Measurements from ENCODE around the gene PCDHA4.
"Not testable (repeated sequence)": the region's sequence is repeated elsewhere in the genome, so short reads cannot be mapped to it uniquely, and the experiment has no call there.

Gene PCDHA4

GRCh38 chr5:140806834-140807775 is at the start of gene PCDHA4:
TSS of gene PCDHA4 (plus strand) at chr5:140807068.
- peak; percentile 32 to 79 for DNase-seq

- DNase-seq, result no peak
These were observed 42.5 kb upstream of the PCDHA4 start for GRCh38 chr5:140764177-140764973.

GRCh38 chr5:140767444-140767843 is 39.4 kb upstream of the PCDHA4 start:
- no peak for DNase-seq

GRCh38 chr5:140780512-140780911 is 26.4 kb upstream of the PCDHA4 start:
- DNase-seq, result no peak

GRCh38 chr5:140785905-140786686 is 20.8 kb upstream of the PCDHA4 start, which contains the start of gene PCDHA1:
TSS of gene PCDHA1 (plus strand) at chr5:140786140.
- no peak for DNase-seq

- not testable (repeated sequence) for DNase-seq
These were observed 19.4 kb upstream of the PCDHA4 start for GRCh38 chr5:140787422-140787821.

- DNase-seq, result not testable (repeated sequence)
These were observed 18.9 kb upstream of the PCDHA4 start for GRCh38 chr5:140787849-140788504.

GRCh38 chr5:140791089-140791488 is 15.8 kb upstream of the PCDHA4 start:
- no peak for DNase-seq

- no peak for DNase-seq
These were observed 12.1 kb upstream of the PCDHA4 start, which contains the start of gene PCDHA2 for GRCh38 chr5:140794595-140795258. TSS of gene PCDHA2 (plus strand) at chr5:140794852.

- no peak for DNase-seq
These were observed 11.6 kb upstream of the PCDHA4 start for GRCh38 chr5:140795259-140795641.

GRCh38 chr5:140796072-140796717 is 10.7 kb upstream of the PCDHA4 start:
- not testable (repeated sequence) for DNase-seq

GRCh38 chr5:140796718-140797095 is 10.2 kb upstream of the PCDHA4 start:
- no peak for DNase-seq

GRCh38 chr5:140800816-140801493 is 5.9 kb upstream of the PCDHA4 start, which contains the start of gene PCDHA3:
TSS of gene PCDHA3 (plus strand) at chr5:140801057.
- no peak for DNase-seq

GRCh38 chr5:140801494-140801841 is 5.4 kb upstream of the PCDHA4 start:
- DNase-seq, result no peak

- DNase-seq, result not testable (repeated sequence)
These were observed 4.5 kb upstream of the PCDHA4 start for GRCh38 chr5:140802381-140802780.

- no peak for DNase-seq
These were observed 4.0 kb upstream of the PCDHA4 start for GRCh38 chr5:140802781-140803271.

- not testable (repeated sequence) for DNase-seq
These were observed 1.5 kb downstream of the PCDHA4 start for GRCh38 chr5:140808241-140808888.

GRCh38 chr5:140808889-140809291 is 2.0 kb downstream of the PCDHA4 start:
- DNase-seq, result no peak

- DNase-seq, result peak in 1 of 2 experiments; percentile 42
These were observed 14.8 kb downstream of the PCDHA4 start, which contains the start of gene PCDHA5 for GRCh38 chr5:140821375-140822280. TSS of gene PCDHA5 (plus strand) at chr5:140821613.

Data from SW 1271 (cell line).